ENCODE data around the gene SLC22A1.

The SLC22A1 gene

GRCh38 chr6:160141001-160141726 lies 19.5 kb downstream of the SLC22A1 start:
- Histone ChIP-seq H3K9me3 (ENCODE audit: insufficient read depth, low read length) (no peaks in the 10 kb centered on the region), H3K9ac (ENCODE audit: insufficient read length, low read depth) (no peak overlapping the region), H3K27me3 (ENCODE audit: insufficient read depth, insufficient read length) (no peaks in the 10 kb centered on the region), H3K4me3 (ENCODE audit: insufficient read length, low read depth) (no peak overlapping the region), H3K4me1 (ENCODE audit: insufficient read depth, insufficient read length) (no peaks in the 10 kb centered on the region), H3K36me3 (ENCODE audit: insufficient read depth, insufficient read length, low read length) (no peaks in the 10 kb centered on the region)
- DNase-seq (ENCODE audit: low read depth, low spot score) = no peak
- no peak for TF ChIP-seq ZNF274 (IDR thresholded peaks at IDR 0.05; ENCODE audit: low read depth, low read length)
- no peak for TF ChIP-seq YY1 (IDR thresholded peaks at IDR 0.05; ENCODE audit: insufficient read depth, insufficient read length)
- no peak for TF ChIP-seq SUZ12 (IDR thresholded peaks at IDR 0.05; ENCODE audit: extremely low read depth, insufficient read depth, insufficient read length)

- no peaks in the 10 kb centered on the region for H3K27me3 ChIP-seq (ENCODE audit: insufficient read depth, insufficient read length)
- H3K9ac ChIP-seq (ENCODE audit: insufficient read length, low read depth) = no peak overlapping the region
- no peak for DNase-seq (ENCODE audit: low read depth, low spot score)
- H3K4me1 ChIP-seq (ENCODE audit: insufficient read depth, insufficient read length) = no peaks in the 10 kb centered on the region
- no peak for TF ChIP-seq ZNF274 (IDR thresholded peaks at IDR 0.05; ENCODE audit: low read depth, low read length)
- no peak for TF ChIP-seq SUZ12 (IDR thresholded peaks at IDR 0.05; ENCODE audit: extremely low read depth, insufficient read depth, insufficient read length)
- TF ChIP-seq YY1 (IDR thresholded peaks at IDR 0.05; ENCODE audit: insufficient read depth, insufficient read length) = no peak
- no peaks in the 10 kb centered on the region for H3K9me3 ChIP-seq (ENCODE audit: insufficient read depth, low read length)
- H3K4me3 ChIP-seq (ENCODE audit: insufficient read length, low read depth) = no peak overlapping the region
- no peaks in the 10 kb centered on the region for H3K36me3 ChIP-seq (ENCODE audit: insufficient read depth, insufficient read length, low read length)
Observed at GRCh38 chr6:160142115-160142715, 20.6 kb downstream of the SLC22A1 start.

GRCh38 chr6:160146454-160147145 lies 25.0 kb downstream of the SLC22A1 start:
- TF ChIP-seq SUZ12 (IDR thresholded peaks at IDR 0.05; ENCODE audit: extremely low read depth, insufficient read depth, insufficient read length) (no peak), YY1 (IDR thresholded peaks at IDR 0.05; ENCODE audit: insufficient read depth, insufficient read length) (no peak), ZNF274 (IDR thresholded peaks at IDR 0.05; ENCODE audit: low read depth, low read length) (no peak)
- Histone ChIP-seq H3K4me3 (ENCODE audit: insufficient read length, low read depth) (no peak overlapping the region), H3K36me3 (ENCODE audit: insufficient read depth, insufficient read length, low read length) (no peaks in the 10 kb centered on the region), H3K9ac (ENCODE audit: insufficient read length, low read depth) (no peak overlapping the region), H3K27me3 (ENCODE audit: insufficient read depth, insufficient read length) (no peaks in the 10 kb centered on the region), H3K9me3 (ENCODE audit: insufficient read depth, low read length) (no peaks in the 10 kb centered on the region), H3K4me1 (ENCODE audit: insufficient read depth, insufficient read length) (no peaks in the 10 kb centered on the region)
- no peak for DNase-seq (ENCODE audit: low read depth, low spot score)

- Histone ChIP-seq H3K27me3 (ENCODE audit: insufficient read depth, insufficient read length) (no peaks in the 10 kb centered on the region), H3K9ac (ENCODE audit: insufficient read length, low read depth) (no peak overlapping the region), H3K36me3 (ENCODE audit: insufficient read depth, insufficient read length, low read length) (no peaks in the 10 kb centered on the region), H3K9me3 (ENCODE audit: insufficient read depth, low read length) (no peaks in the 10 kb centered on the region), H3K4me1 (ENCODE audit: insufficient read depth, insufficient read length) (no peaks in the 10 kb centered on the region), H3K4me3 (ENCODE audit: insufficient read length, low read depth) (no peak overlapping the region)
- no peak for DNase-seq (ENCODE audit: low read depth, low spot score)
- no peak for TF ChIP-seq SUZ12 (IDR thresholded peaks at IDR 0.05; ENCODE audit: extremely low read depth, insufficient read depth, insufficient read length)
- TF ChIP-seq YY1 (IDR thresholded peaks at IDR 0.05; ENCODE audit: insufficient read depth, insufficient read length) = no peak
- TF ChIP-seq ZNF274 (IDR thresholded peaks at IDR 0.05; ENCODE audit: low read depth, low read length) = no peak
Observed at GRCh38 chr6:160147146-160147536, 25.5 kb downstream of the SLC22A1 start.

GRCh38 chr6:160154471-160154870 lies 32.9 kb downstream of the SLC22A1 start:
- Histone ChIP-seq H3K9ac (ENCODE audit: insufficient read length, low read depth) (no peak overlapping the region), H3K27me3 (ENCODE audit: insufficient read depth, insufficient read length) (no peaks in the 10 kb centered on the region), H3K4me1 (ENCODE audit: insufficient read depth, insufficient read length) (no peaks in the 10 kb centered on the region), H3K4me3 (ENCODE audit: insufficient read length, low read depth) (no peak overlapping the region), H3K36me3 (ENCODE audit: insufficient read depth, insufficient read length, low read length) (no peaks in the 10 kb centered on the region), H3K9me3 (ENCODE audit: insufficient read depth, low read length) (no peaks in the 10 kb centered on the region)
- DNase-seq (ENCODE audit: low read depth, low spot score) = no peak
- TF ChIP-seq SUZ12 (IDR thresholded peaks at IDR 0.05; ENCODE audit: extremely low read depth, insufficient read depth, insufficient read length) (no peak), ZNF274 (IDR thresholded peaks at IDR 0.05; ENCODE audit: low read depth, low read length) (no peak), YY1 (IDR thresholded peaks at IDR 0.05; ENCODE audit: insufficient read depth, insufficient read length) (no peak)

GRCh38 chr6:160156842-160157241 lies 35.2 kb downstream of the SLC22A1 start:
- no peak for DNase-seq (ENCODE audit: low read depth, low spot score)
- Histone ChIP-seq H3K9me3 (ENCODE audit: insufficient read depth, low read length) (no peaks in the 10 kb centered on the region), H3K36me3 (ENCODE audit: insufficient read depth, insufficient read length, low read length) (no peaks in the 10 kb centered on the region), H3K27me3 (ENCODE audit: insufficient read depth, insufficient read length) (no peaks in the 10 kb centered on the region), H3K4me3 (ENCODE audit: insufficient read length, low read depth) (no peak overlapping the region), H3K4me1 (ENCODE audit: insufficient read depth, insufficient read length) (no peaks in the 10 kb centered on the region), H3K9ac (ENCODE audit: insufficient read length, low read depth) (no peak overlapping the region)
- TF ChIP-seq ZNF274 (IDR thresholded peaks at IDR 0.05; ENCODE audit: low read depth, low read length) (no peak), YY1 (IDR thresholded peaks at IDR 0.05; ENCODE audit: insufficient read depth, insufficient read length) (no peak), SUZ12 (IDR thresholded peaks at IDR 0.05; ENCODE audit: extremely low read depth, insufficient read depth, insufficient read length) (no peak)

GRCh38 chr6:160160450-160160849 lies 38.8 kb downstream of the SLC22A1 start:
- Histone ChIP-seq H3K36me3 (ENCODE audit: insufficient read depth, insufficient read length, low read length) (no peaks in the 10 kb centered on the region), H3K27me3 (ENCODE audit: insufficient read depth, insufficient read length) (no peaks in the 10 kb centered on the region), H3K9me3 (ENCODE audit: insufficient read depth, low read length) (no peaks in the 10 kb centered on the region), H3K4me1 (ENCODE audit: insufficient read depth, insufficient read length) (no peaks in the 10 kb centered on the region), H3K4me3 (ENCODE audit: insufficient read length, low read depth) (no peak overlapping the region), H3K9ac (ENCODE audit: insufficient read length, low read depth) (no peak overlapping the region)
- no peak for DNase-seq (ENCODE audit: low read depth, low spot score)
- no peak for TF ChIP-seq YY1 (IDR thresholded peaks at IDR 0.05; ENCODE audit: insufficient read depth, insufficient read length)
- TF ChIP-seq SUZ12 (IDR thresholded peaks at IDR 0.05; ENCODE audit: extremely low read depth, insufficient read depth, insufficient read length) = no peak
- TF ChIP-seq ZNF274 (IDR thresholded peaks at IDR 0.05; ENCODE audit: low read depth, low read length) = no peak

All from NT2/D1 (cell line).